Activated CD4-positive, alpha-beta T cell treated with anti-CD3 and anti-CD28 coated beads for 4 hours (primary cell): Measurements from ENCODE around the gene PCGF3.
"Not testable (repeated sequence)": the region's sequence is repeated elsewhere in the genome, so short reads cannot be mapped to it uniquely, and the experiment has no call there.

ENCODE experiments used
- DNase-seq, 2 donors: peaks; one replicate each; pipeline ENCODE4 v3.0.0-alpha.2; 2020

Gene PCGF3

GRCh38 chr4:668219-668618, 37.4 kb upstream of the PCGF3 start:
- not testable (repeated sequence) for DNase-seq

DNA sequence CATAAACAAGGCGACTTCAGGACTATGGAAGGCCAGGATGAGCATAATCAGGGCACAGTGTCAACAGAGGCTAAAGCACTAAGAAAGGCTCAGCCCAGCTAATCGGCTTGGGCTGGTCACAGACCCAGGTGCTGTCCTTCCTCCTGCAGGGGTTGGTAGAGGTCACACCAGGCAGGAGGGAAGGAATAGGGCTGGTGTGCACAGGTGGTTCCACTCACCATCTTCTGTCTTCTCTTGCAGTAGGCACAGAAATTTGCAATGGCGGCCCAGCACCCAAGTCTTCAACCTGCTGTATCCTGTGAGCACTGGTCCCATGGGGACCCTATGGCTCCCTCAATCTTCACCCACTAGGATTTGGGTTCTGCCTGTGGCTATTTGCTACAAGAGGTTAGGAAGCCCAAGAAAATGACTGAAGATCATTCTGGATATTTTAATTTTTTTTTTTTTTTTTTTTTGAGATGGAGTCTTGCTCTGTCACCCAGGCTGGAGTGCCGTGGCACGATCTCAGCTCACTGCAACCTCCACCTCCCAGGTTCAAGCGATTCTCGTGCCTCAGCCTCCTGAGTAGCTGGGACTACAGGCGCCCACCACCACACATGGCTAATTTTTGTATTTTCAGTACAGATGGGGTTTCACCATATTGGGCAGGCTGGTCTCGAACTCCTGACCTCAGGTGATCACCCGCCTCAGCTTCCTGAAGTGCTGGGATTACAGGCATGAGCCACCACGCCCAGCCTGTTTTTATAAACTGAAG, 35.6 kb upstream of the PCGF3 start:
- DNase-seq: not testable (repeated sequence)

DNA sequence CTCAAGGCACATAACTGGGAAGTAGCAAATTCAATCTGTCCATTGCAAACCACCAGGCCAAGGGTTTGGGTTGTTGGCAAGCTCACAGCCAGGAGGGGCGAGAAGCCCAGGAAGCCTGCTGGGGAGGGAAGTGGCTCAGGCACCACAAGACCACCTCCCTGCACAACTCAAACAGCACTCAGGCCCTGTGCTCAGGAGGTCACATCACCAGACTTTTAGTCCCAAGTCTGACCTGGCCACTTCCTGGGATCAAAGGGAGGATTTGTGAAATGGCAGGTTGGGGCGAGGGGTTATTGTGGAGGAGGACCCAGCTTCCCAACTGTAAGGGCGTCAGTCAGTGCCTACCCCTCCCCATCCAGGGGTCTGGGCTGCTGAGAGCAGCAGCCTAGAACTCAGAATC, 33.9 kb upstream of the PCGF3 start:
- DNase-seq: no peak

DNA sequence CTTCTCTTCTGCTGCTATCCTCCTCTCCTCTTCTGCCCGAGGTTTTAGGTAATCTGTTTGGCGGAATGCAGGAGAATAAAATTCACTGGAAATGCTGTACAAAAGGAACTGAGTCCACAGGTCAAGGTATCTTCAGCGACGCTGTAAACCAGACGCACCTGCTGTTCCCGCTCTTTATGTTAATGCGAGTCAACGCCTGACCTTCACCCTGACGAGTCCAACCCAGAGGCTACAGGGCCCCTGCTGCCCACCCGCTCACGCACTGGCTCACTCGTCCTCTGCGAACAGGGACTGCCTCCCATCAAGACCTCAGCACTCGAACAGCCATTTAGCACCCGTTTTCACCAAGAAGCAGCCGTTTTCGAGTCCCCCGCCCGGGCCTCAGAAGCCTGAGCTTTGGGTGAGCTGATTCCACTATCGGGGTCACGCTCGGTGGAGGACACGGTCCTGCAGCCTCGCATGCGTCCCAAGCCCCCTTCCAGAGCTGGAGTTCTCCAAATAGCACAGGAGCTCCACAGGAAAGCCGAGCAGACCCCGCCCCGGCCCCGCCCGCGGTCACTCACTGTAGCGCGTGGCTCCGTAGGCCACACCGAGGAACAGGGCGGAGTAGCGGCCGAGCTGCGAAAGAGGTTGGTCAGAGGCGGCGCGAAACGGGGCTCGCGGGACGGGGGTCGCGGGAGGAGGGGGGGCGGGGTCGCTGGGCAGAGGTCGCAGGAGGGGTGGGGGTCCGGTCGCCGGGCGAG, 32.1 kb upstream of the PCGF3 start:
- peak in 1 of 2 donors; percentile 21 for DNase-seq

- peak; percentile 96 to 97 for DNase-seq
Observed at GRCh38 chr4:674172-675035, 31.2 kb upstream of the PCGF3 start, which contains the start of the genes ATP5ME and MYL5. ATP5ME (minus strand) TSS chr4:674276; CDS start chr4:674247, 29 bp downstream. MYL5 (plus strand) TSS chr4:674542; CDS start chr4:678027, 3,485 bp downstream.

DNA sequence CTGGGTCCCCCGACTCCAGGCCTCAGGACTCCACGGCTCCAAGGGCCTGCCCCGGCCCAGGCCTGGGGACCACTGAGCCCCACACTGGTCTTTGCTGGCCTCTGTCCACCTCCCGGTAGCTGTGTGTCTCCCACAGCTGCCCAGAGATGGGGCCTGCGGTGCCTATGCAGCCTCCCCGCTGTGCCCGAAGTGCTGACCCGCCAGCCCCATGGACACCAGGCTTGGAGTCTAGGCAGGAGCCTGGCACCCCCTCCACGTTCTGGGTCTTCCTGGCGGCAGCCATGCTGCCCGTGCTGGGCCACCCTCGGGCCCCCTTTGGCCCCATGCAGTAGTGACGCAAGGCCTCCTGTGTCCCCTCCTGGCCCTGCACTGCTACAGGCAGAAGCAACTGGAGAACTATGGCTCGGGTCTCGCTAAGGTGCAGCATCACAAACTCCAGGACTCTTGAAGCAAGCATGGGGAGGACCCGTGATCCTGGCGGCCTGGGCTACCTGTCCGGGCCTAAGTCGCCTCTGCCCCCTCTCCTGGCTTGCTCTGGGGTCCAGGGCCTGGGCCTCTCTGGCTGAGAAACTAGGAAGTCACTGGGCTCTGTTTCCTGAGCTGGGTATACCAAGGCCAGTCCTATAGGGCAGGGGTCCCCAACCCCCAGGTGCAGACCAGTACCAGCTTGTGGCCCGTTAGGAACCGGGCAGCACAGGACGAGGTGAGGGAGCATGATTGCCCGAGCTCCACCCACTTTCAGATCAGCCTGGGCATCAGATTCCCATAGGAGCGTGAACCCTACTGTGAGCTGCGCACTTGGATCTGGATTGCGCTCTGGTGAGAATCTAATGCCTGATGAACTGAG, 30.4 kb upstream of the PCGF3 start:
- no peak for DNase-seq

- DNase-seq: no peak
Observed at GRCh38 chr4:675980-676870, 29.4 kb upstream of the PCGF3 start.

- DNase-seq: no peak
Observed at GRCh38 chr4:676871-677235, 28.8 kb upstream of the PCGF3 start.

DNA sequence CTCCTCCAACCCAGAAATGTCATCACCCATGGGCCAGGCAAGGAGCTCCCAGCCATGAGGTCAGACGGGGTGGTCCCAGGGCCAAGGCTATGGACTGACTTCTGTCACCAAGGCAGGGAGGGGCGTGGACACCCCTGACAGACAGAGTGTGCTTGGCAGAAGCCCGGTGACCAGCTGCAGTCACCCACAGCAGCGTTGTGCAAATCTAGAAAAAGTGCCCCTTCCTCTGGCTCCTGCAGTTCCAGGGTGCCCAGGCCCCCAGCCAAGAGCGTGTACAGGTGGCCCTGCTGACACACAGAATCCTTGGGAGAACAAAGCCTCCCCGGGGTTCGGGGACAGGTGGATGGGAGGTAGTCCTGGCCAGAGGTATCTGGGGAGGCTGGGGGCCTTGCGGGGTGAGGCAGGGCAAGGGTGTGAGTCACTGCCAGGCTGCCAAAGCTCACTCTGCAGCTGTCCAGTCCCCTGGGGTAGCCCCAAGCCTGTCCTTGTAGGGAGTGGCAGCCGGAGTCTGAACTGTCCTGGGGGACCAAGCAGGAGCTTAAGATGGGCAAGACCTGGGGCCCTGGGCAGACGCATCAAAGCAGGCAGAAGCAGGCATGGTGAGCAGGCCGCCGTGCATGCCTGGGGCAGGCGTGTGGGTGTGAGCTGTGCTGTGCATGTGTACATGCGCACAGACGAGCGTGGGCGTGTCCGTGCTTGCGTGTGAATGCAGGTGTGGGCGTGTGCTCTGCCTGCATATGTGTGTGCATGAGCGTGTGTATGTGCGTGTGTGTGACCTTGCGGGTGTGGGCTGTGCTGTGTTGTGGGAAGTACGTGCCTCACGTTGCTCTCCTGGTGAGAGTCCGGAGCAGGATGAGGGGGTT, 28.0 kb upstream of the PCGF3 start:
- peak; percentile 30 to 47 for DNase-seq

DNA sequence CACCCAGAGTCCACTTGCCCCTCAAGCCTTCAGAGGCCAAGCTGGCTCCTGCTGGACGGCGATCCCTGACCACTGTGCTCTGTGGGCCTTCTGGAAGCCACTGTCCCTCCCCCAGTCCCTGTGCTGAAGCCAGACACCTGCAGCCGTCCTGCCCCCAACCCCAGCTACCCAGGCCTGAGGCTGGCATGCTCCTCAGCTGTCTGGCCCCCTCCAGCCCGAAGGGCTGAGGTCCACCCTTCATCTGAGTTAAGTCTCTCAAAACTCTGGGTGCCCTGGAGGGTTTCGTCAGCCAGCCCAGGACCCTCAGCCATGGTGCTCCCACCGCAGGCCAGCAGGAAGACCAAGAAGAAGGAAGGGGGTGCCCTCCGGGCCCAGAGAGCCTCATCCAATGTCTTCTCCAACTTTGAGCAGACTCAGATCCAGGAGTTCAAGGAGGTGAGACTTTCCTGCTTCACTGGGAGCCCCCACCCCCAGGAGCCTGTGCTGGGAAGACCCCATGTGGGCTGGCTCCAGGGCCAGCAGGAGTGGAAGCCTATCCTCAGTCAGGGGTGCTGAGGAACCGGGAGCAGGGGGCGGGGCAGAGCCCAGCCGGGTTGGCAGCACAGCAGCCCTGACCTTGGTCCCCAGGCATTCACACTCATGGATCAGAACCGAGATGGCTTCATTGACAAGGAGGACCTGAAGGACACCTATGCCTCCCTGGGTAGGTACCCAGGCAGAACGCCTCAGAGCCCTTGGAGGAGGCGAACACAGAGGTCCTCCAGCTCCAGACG, 27.1 kb upstream of the PCGF3 start:
- DNase-seq: no peak

DNA sequence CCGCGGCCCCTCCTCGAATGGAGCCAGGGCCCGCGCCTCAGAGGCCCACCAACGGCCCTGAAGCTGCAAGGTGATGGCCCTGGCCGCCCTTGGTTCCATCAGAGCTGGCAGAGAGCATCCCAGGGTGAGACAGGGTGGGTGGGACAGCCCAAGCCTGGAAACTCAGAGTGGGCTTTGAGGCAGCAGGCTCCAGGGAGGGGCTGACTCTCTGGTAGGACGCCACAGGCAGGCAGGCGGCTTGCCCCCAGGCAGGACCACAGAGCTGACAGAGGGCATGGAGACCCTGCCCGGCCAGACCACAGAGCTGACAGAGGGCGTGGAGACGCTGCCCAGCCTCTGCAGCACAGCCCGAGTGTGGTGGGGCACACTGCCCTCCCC, 26.5 kb upstream of the PCGF3 start:
- DNase-seq: no peak

GRCh38 chr4:679629-680028, 26.0 kb upstream of the PCGF3 start:
- no peak for DNase-seq

DNA sequence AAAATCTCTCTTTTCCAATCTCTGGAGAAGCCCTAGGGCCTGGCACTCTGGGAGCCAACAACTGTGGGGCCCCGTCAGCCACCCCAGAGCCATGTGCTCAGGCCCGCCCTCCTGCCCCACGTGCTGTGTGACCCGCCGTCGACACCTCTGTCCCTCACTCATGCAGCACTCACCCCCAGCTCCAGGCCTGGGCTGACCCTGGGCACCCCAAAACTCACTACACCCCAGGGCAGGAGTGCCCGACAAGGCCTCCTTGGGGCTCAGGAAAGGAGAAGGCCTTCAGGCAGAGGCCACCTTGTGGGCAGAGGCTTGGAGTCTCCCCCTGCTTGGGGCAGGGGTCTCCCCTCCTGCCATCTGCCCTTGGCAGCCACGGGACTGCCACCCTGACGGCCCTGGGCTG, 25.5 kb upstream of the PCGF3 start:
- DNase-seq: no peak

- DNase-seq: no peak
Observed at GRCh38 chr4:680551-680927, 25.1 kb upstream of the PCGF3 start.

- DNase-seq: peak; percentile 34 to 46
Observed at GRCh38 chr4:680928-681645, 24.5 kb upstream of the PCGF3 start.

DNA sequence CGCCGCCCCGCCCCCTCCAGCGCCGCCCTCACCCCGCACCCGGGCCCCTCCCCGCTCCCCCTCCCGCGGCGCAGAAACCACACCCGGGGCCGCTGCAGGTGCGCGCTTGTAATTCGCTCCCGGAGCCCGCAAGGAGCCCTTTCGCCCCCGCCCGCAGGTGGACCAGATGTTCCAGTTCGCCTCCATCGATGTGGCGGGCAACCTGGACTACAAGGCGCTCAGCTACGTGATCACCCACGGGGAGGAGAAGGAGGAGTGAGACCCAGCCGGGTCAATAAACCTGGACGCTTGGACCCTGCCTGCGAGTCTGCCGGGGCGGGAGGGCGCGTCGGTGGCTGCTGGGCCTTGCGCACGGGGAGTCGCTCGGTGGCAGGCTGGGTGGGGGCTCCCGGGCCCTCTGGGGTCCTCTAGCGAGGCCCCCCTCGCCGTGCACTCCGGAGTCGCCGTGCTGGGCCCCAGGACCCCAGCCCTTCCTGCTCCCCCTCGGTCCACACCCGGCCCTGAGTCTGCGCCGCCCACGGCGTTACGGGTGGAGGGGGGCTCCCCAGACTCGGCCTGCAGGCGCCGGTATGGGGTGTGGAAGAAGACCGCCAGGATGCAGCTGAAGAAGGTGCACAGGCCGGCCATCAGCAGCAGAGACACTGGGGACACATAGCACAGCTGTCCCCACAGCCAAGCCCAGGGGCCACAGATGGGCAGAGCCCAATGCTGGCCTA, 23.7 kb upstream of the PCGF3 start:
- DNase-seq: peak in 1 of 2 donors; percentile 40

DNA sequence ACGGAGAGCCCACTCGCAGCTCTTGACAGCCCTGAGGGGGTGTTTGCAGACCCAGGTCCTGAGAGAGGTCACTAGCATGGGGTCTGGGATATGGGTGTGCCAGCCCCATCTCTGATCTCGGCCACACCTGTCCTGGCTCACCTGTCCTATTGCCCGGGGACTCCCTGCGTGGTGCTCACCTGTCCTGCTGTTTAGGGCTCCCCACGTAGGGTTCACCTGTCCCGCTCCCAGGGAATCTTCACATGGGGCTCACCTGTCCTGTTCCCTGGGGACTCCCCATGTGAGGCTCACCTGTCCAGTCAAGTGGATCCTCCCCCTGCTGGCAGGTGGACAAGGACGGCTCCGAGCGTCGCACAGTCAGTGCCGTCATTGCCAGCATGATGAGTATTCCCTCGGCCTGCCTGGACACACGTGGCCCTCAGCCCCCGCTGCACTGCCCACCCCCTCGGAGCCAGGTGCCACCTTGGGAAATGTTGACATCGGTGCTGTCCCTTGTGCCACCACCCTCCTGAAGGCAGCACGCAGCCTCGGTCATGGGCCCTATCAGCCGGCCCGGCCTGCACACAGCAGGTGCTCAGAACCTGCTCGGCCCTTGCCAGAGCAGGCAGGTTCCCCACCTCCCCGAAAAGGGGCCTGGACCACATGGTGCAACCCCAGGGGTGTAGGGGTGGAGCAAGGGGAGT, 23.0 kb upstream of the PCGF3 start:
- no peak for DNase-seq
